ENCODE data around the gene ALDH7A1. TPM values are rescaled to one million over a fixed set of nuclear protein-coding genes. Genes with fewer than 3 reads are reported as not detected.

ALDH7A1 gene
- total and polyA plus RNA-seq, 2 experiments from 2014 or later = 65.2 to 121 TPM

DNA sequence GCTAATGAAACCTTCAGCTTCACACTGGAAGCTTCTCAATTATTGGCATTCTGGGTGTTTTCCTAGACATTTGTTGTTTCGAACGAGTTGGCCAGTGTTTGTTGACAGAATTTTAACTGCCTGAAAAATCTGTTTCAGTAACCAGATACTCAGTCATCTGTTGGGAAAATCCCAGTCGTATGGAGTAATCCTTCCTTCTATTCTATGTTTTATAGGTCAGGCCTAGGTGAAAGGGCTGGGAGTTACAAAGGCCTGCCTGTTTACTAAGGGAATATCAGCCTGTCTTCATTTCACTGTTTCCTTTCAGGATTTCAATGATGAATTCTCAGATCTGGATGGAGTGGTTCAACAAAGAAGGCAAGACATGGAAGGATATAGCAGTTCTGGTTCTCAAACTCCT lies 111.9 kb downstream of the ALDH7A1 start:
- H3K4me3 ChIP-seq = no peak overlapping the region
- peak in 1 of 2 donors; percentile 12 for DNase-seq (ENCODE audit: low read depth in 1 of 2, low spot score in 1 of 2)
- no peaks in the 10 kb centered on the region for H3K9me3 ChIP-seq (ENCODE audit: low read depth)
- no peaks in the 10 kb centered on the region for H3K27me3 ChIP-seq
- H3K27ac ChIP-seq = no peak overlapping the region
- H3K36me3 ChIP-seq = peaks cover 40% of the 10 kb centered on the region
- TF ChIP-seq, protein P1, sequence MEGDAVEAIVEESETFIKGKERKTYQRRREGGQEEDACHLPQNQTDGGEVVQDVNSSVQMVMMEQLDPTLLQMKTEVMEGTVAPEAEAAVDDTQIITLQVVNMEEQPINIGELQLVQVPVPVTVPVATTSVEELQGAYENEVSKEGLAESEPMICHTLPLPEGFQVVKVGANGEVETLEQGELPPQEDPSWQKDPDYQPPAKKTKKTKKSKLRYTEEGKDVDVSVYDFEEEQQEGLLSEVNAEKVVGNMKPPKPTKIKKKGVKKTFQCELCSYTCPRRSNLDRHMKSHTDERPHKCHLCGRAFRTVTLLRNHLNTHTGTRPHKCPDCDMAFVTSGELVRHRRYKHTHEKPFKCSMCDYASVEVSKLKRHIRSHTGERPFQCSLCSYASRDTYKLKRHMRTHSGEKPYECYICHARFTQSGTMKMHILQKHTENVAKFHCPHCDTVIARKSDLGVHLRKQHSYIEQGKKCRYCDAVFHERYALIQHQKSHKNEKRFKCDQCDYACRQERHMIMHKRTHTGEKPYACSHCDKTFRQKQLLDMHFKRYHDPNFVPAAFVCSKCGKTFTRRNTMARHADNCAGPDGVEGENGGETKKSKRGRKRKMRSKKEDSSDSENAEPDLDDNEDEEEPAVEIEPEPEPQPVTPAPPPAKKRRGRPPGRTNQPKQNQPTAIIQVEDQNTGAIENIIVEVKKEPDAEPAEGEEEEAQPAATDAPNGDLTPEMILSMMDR (IDR thresholded peaks at IDR 0.05; ENCODE audit: low read depth, low read length) = no peak
- peaks cover 5% of the 10 kb centered on the region for H3K4me1 ChIP-seq (ENCODE audit: low read depth)

DNA sequence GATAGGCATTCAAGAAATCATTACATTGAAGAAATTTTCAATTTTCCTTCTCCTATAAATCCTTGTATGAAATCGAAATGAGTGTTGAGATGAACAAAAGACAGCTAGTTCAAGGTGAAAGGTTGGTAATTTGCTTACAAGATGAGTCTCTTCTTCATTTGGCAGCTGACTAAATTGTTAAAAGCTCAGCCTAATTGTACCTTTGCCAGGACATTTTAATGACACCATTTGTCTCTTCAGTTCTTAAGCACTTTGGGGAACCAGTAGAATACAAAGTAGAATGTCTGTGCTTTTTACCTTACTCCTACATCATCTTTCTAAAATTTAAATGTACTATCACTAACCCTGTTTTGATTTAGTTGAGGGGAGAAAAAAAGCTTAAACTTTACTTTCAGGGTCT lies 112.4 kb downstream of the ALDH7A1 start:
- no peak overlapping the region for H3K27ac ChIP-seq
- TF ChIP-seq, protein P1 (IDR thresholded peaks at IDR 0.05; ENCODE audit: low read depth, low read length) = no peak
- no peaks in the 10 kb centered on the region for H3K27me3 ChIP-seq
- no peak for DNase-seq (ENCODE audit: low read depth in 1 of 2, low spot score in 1 of 2)
- no peaks in the 10 kb centered on the region for H3K4me1 ChIP-seq (ENCODE audit: low read depth)
- H3K36me3 ChIP-seq = peaks cover 40% of the 10 kb centered on the region
- H3K4me3 ChIP-seq = no peak overlapping the region
- H3K9me3 ChIP-seq (ENCODE audit: low read depth) = no peaks in the 10 kb centered on the region

DNA sequence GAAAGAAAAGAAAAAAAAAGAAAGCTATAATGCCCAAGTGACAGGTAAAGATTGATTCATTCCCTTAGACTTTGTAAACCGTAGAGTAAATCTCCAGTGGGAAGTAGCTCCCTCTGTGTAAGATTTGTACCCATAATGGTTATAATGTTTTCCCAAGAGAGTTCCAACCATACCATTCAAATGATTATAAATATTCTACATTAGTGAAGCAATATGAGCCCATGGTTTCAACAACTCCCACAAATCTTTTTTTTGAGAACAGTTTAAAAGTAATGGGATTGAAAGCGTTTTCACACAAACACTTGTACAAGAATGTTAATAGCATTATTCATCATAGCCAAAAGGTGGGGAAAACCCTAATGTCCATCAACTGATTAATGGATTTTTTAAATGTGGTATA lies 113.8 kb downstream of the ALDH7A1 start:
- TF ChIP-seq, protein P1 (IDR thresholded peaks at IDR 0.05; ENCODE audit: low read depth, low read length) = no peak
- no peak for DNase-seq (ENCODE audit: low read depth in 1 of 2, low spot score in 1 of 2)
- H3K4me3 ChIP-seq = no peak overlapping the region

More for the DNA sequence above, 113.8 kb downstream of the ALDH7A1 start:
- Histone ChIP-seq H3K9me3 (ENCODE audit: low read depth) (no peaks in the 10 kb centered on the region), H3K27me3 (no peaks in the 10 kb centered on the region), H3K36me3 (peaks cover 35% of the 10 kb centered on the region), H3K27ac (no peak overlapping the region), H3K4me1 (ENCODE audit: low read depth) (no peaks in the 10 kb centered on the region)

Other genes with a start within 250 kb of the ALDH7A1 start
- 17.7 and 19.5 TPM in 2 replicates for gene GRAMD2B, start 171.8 kb downstream of the ALDH7A1 start, total RNA-seq
- 13.3 and 26.8 TPM in 2 replicates for gene GRAMD2B, start 171.8 kb downstream of the ALDH7A1 start, polyA plus RNA-seq
- 26.4 and 37.9 TPM in 2 replicates for gene PHAX, start 5.7 kb upstream of the ALDH7A1 start, total RNA-seq
- gene PHAX, start 5.7 kb upstream of the ALDH7A1 start, polyA plus RNA-seq = 42.8 and 46.0 TPM in 2 replicates
- 115 and 186 TPM in 2 replicates for gene LMNB1, start 181.9 kb upstream of the ALDH7A1 start, total RNA-seq
- gene LMNB1, start 181.9 kb upstream of the ALDH7A1 start, polyA plus RNA-seq = 17.9 and 20.7 TPM in 2 replicates